HG03378 (cell line): ENCODE measurements around the gene PRELID1.

Experiments
- ATAC-seq: cut with Tn5 transposase; IDR thresholded peaks from one replicate; pipeline ENCODE4 v1.9.1; 2021; ENCODE audit warnings: mild to moderate bottlenecking, moderate library complexity; ENCODE audit not compliant: unreplicated experiment

Gene PRELID1

GRCh38 chr5:177355162-177355867 lies 51.7 kb downstream of the PRELID1 start:
- no peak for ATAC-seq

GRCh38 chr5:177355868-177356168 lies 52.2 kb downstream of the PRELID1 start:
- ATAC-seq, result no peak
